Measurements from ENCODE around the gene ZNF777. TPM values are rescaled to one million over a fixed set of nuclear protein-coding genes. Genes with fewer than 3 reads are reported as not detected.

ZNF777 gene
- total and polyA plus RNA-seq, 2 donors from 2014 or later, result 8.2 to 12.9 TPM

GRCh38 chr7:149467321-149467859, 6.5 kb upstream of the ZNF777 start:
- no peak overlapping the region for H3K9ac ChIP-seq (ENCODE audit: low read length in 3 of 3)
- FAIRE-seq (no peak), DNase-seq (no peak)
- no peak overlapping the region for H3K27ac ChIP-seq (ENCODE audit: low read depth in 2 of 2, low read length in 2 of 2)
- H3K4me3 ChIP-seq (ENCODE audit: low read length in 3 of 3), result no peak overlapping the region
- H3K36me3 ChIP-seq (ENCODE audit: control insufficient read depth in 2 of 3, insufficient read depth in 3 of 3, low read length in 3 of 3), result no peaks in the 10 kb centered on the region
- H3K9me3 ChIP-seq (ENCODE audit: control insufficient read depth in 2 of 3, insufficient read depth in 1 of 3, low read length in 3 of 3), result no peaks in the 10 kb centered on the region
- TF ChIP-seq CTCF (IDR thresholded peaks at IDR 0.05; ENCODE audit: borderline replicate concordance, extremely low read depth, insufficient read depth), result no peak
- intact Hi-C loops (cut with DNase I), result no loop called here
- no peaks in the 10 kb centered on the region for H3K4me1 ChIP-seq (ENCODE audit: control insufficient read depth in 2 of 3, insufficient read depth in 2 of 3, low read depth in 1 of 3, low read length in 3 of 3)
- H3K27me3 ChIP-seq (ENCODE audit: control insufficient read depth, insufficient read depth, low read length), result no peaks in the 10 kb centered on the region

GRCh38 chr7:149466364-149466763, 5.5 kb upstream of the ZNF777 start:
- FAIRE-seq (no peak), DNase-seq (no peak)
- TF ChIP-seq CTCF (IDR thresholded peaks at IDR 0.05; ENCODE audit: borderline replicate concordance, extremely low read depth, insufficient read depth), result no peak
- no peak overlapping the region for H3K9ac ChIP-seq (ENCODE audit: low read length in 3 of 3)
- intact Hi-C loops (cut with DNase I), result no loop called here
- H3K9me3 ChIP-seq (ENCODE audit: control insufficient read depth in 2 of 3, insufficient read depth in 1 of 3, low read length in 3 of 3), result no peaks in the 10 kb centered on the region
- H3K4me3 ChIP-seq (ENCODE audit: low read length in 3 of 3), result no peak overlapping the region
- H3K27ac ChIP-seq (ENCODE audit: low read depth in 2 of 2, low read length in 2 of 2), result no peak overlapping the region
- H3K36me3 ChIP-seq (ENCODE audit: control insufficient read depth in 2 of 3, insufficient read depth in 3 of 3, low read length in 3 of 3), result no peaks in the 10 kb centered on the region
- H3K27me3 ChIP-seq (ENCODE audit: control insufficient read depth, insufficient read depth, low read length), result no peaks in the 10 kb centered on the region
- no peaks in the 10 kb centered on the region for H3K4me1 ChIP-seq (ENCODE audit: control insufficient read depth in 2 of 3, insufficient read depth in 2 of 3, low read depth in 1 of 3, low read length in 3 of 3)

- Histone ChIP-seq H3K36me3 (ENCODE audit: control insufficient read depth in 2 of 3, insufficient read depth in 3 of 3, low read length in 3 of 3) (no peaks in the 10 kb centered on the region), H3K9me3 (ENCODE audit: control insufficient read depth in 2 of 3, insufficient read depth in 1 of 3, low read length in 3 of 3) (no peaks in the 10 kb centered on the region), H3K4me3 (ENCODE audit: low read length in 3 of 3) (no peak overlapping the region), H3K27ac (ENCODE audit: low read depth in 2 of 2, low read length in 2 of 2) (no peak overlapping the region), H3K27me3 (ENCODE audit: control insufficient read depth, insufficient read depth, low read length) (no peaks in the 10 kb centered on the region), H3K9ac (ENCODE audit: low read length in 3 of 3) (no peak overlapping the region), H3K4me1 (ENCODE audit: control insufficient read depth in 2 of 3, insufficient read depth in 2 of 3, low read depth in 1 of 3, low read length in 3 of 3) (peaks cover 0 to 4% (median 0%) of the 10 kb centered on the region in 3 donors)
- no peak for TF ChIP-seq CTCF (IDR thresholded peaks at IDR 0.05; ENCODE audit: borderline replicate concordance, extremely low read depth, insufficient read depth)
- FAIRE-seq (no peak), DNase-seq (no peak)
- intact Hi-C loops (cut with DNase I), result no loop called here
Measured at GRCh38 chr7:149463500-149464161, 2.8 kb upstream of the ZNF777 start.

Measured in kidney (tissue), 14 donors.